HepG2 (cell line): ENCODE results near the gene GSDMA. TPM values are rescaled to one million over a fixed set of nuclear protein-coding genes. Genes with fewer than 3 reads are reported as not detected.

Experiments
- ARNTL ChIP-seq: sonication (generic); formaldehyde crosslinking; IDR thresholded peaks from 2 replicates; pipeline ENCODE4 v1.4.0; 2020; ENCODE audit warnings: mild to moderate bottlenecking, missing genetic modification reagents
- KDM4B ChIP-seq: sonication (generic); formaldehyde crosslinking; IDR thresholded peaks from 2 replicates; pipeline ENCODE4 v1.4.0; 2020; ENCODE audit warnings: missing genetic modification reagents
- MAFK ChIP-seq, 2 experiments: IDR thresholded peaks in 1 of 2; conservative IDR thresholded peaks in 1 of 2; 2 replicates each; pipeline ENCODE4 v1.6.1; 2011; ENCODE audit warnings: improper control_type of control experiment in 2 of 2, low read length in 2 of 2
- RBAK ChIP-seq: sonication (generic); formaldehyde crosslinking; IDR thresholded peaks from 2 replicates; pipeline ENCODE4 v1.5.1; 2020; ENCODE audit warnings: mild to moderate bottlenecking, missing genetic modification reagents
- SP1 ChIP-seq, 2 experiments: fragments of 450-650 bp in 1 of 2; sonication (generic) in 1 of 2; formaldehyde crosslinking in 1 of 2; IDR thresholded peaks; 2 replicates each; pipeline versions ENCODE4 v1.4.0 to v1.6.1; 2016 to 2020; ENCODE audit warnings: missing genetic modification reagents in 1 of 2
- ZNF607 ChIP-seq: sonication (generic); formaldehyde crosslinking; IDR thresholded peaks from 2 replicates; pipeline ENCODE4 v1.5.1; 2020; ENCODE audit warnings: missing genetic modification reagents, mild to moderate bottlenecking, borderline replicate concordance
- polyA plus RNA-seq, 8 experiments: library from polyadenylated mRNA; depleted of rRNA in 3 of 8; stranded (reverse) in 7 of 8; unstranded in 1 of 8; fragments of >200 nt; fragmentation: Illumina TruSeq in 4 of 8; extraction: Trizol in 4 of 8; gene quantifications; 2 replicates each; pipeline versions ENCODE4 v1.2.1 to v1.2.3, GENCODE V29; 2011 to 2016; ENCODE audit warnings: low read depth in 4 of 8, missing spikeins in 1 of 8, mixed read lengths in 1 of 8; ENCODE audit not compliant: insufficient read depth in 1 of 8
- total RNA-seq, 5 experiments: library from RNA; depleted of rRNA; stranded (reverse); fragments of >200 nt; fragmentation: Illumina TruSeq; extraction: Trizol; gene quantifications; 2 replicates each; pipeline ENCODE4 v1.2.3, GENCODE V29; 2016; ENCODE audit warnings: low read depth in 1 of 5
- TF ChIP-seq, protein P1 (sequence below): sonication (generic); formaldehyde crosslinking; conservative IDR thresholded peaks from 2 replicates; pipeline ENCODE4 v1.8.1; 2023; ENCODE audit warnings: missing genetic modification reagents
- TF ChIP-seq, protein P2 (sequence below): sonication (generic); formaldehyde crosslinking; IDR thresholded peaks from 2 replicates; pipeline ENCODE4 v1.4.0; 2020; ENCODE audit warnings: missing genetic modification reagents, borderline replicate concordance
- TF ChIP-seq, protein P3 (sequence below): sonication (generic); formaldehyde crosslinking; IDR thresholded peaks from 2 replicates; pipeline ENCODE4 v1.4.0; 2020; ENCODE audit warnings: mild to moderate bottlenecking, low read depth, missing genetic modification reagents
- TF ChIP-seq, protein P4 (sequence below): sonication (generic); formaldehyde crosslinking; IDR thresholded peaks from 2 replicates; pipeline ENCODE4 v1.5.0; 2020; ENCODE audit warnings: mild to moderate bottlenecking, missing genetic modification reagents
- TF ChIP-seq, protein P5 (sequence below): sonication (generic); formaldehyde crosslinking; IDR thresholded peaks from 2 replicates; pipeline ENCODE4 v1.4.0; 2020; ENCODE audit warnings: mild to moderate bottlenecking, missing genetic modification reagents
- TF ChIP-seq, protein P6 (sequence below): sonication (generic); formaldehyde crosslinking; IDR thresholded peaks from 2 replicates; pipeline ENCODE4 v1.5.1; 2020; ENCODE audit warnings: mild to moderate bottlenecking, missing genetic modification reagents, borderline replicate concordance

The GSDMA gene
- total and polyA plus RNA-seq, 2 of the 13 experiments (the other 11 are each of a cell fraction or from before 2014, with no cell fraction given): not detected

DNA sequence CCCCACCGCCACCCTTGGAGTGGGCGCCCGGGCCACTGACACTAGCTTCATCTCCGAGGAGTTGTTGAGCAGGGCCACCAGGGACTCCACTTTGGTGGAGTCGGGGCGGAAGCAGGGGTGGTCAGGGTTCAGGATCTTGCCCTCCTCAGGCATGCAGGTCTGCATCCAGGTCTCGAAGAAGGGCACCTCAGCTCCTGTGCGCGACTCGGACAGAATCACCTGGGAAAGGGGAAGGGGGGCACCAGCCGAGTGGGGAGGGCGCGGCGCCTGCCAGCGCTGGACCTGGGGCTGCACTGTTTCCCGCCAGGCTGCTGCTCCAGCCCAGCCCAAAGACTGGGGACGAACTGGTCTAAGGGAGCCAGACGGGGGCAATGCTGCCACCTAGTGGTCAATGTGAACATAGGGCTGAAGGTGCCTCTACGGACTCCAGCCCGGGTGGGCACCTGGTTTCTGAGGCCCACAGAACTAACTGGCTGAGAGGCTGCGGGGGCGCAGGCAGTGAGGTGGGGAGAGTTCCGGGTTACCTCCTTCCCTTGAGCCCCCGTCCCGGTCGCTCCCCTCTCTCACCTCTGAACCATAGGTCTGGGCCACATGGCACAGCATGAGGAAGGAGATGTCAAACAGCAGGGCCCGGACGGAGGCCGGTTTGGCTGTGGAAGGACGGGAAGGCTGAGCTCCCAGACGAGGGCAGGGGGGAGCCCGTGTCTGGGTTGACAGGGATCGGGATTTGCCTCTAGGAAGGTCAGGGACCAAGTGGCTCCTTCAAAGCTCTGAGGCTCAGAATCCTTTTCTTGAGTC is 64.2 kb downstream of the GSDMA start (continued):
- TF ChIP-seq, protein P1, sequence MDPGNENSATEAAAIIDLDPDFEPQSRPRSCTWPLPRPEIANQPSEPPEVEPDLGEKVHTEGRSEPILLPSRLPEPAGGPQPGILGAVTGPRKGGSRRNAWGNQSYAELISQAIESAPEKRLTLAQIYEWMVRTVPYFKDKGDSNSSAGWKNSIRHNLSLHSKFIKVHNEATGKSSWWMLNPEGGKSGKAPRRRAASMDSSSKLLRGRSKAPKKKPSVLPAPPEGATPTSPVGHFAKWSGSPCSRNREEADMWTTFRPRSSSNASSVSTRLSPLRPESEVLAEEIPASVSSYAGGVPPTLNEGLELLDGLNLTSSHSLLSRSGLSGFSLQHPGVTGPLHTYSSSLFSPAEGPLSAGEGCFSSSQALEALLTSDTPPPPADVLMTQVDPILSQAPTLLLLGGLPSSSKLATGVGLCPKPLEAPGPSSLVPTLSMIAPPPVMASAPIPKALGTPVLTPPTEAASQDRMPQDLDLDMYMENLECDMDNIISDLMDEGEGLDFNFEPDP (CRISPR knock-in tag): no peak
- TF ChIP-seq RBAK (CRISPR knock-in tag) (no peak), KDM4B (CRISPR knock-in tag) (no peak), MAFK (conservative IDR thresholded peaks at IDR 0.05 in 1 of 2, IDR thresholded peaks at IDR 0.05 in 1 of 2; ENCODE audit: low read length in 2 of 2) (no peak), ZNF607 (CRISPR knock-in tag) (no peak), SP1 (IDR thresholded peaks at IDR 0.05) (no peak), SP1 (CRISPR knock-in tag; IDR thresholded peaks at IDR 0.05) (no peak), ARNTL (no peak)
- TF ChIP-seq, protein P2, sequence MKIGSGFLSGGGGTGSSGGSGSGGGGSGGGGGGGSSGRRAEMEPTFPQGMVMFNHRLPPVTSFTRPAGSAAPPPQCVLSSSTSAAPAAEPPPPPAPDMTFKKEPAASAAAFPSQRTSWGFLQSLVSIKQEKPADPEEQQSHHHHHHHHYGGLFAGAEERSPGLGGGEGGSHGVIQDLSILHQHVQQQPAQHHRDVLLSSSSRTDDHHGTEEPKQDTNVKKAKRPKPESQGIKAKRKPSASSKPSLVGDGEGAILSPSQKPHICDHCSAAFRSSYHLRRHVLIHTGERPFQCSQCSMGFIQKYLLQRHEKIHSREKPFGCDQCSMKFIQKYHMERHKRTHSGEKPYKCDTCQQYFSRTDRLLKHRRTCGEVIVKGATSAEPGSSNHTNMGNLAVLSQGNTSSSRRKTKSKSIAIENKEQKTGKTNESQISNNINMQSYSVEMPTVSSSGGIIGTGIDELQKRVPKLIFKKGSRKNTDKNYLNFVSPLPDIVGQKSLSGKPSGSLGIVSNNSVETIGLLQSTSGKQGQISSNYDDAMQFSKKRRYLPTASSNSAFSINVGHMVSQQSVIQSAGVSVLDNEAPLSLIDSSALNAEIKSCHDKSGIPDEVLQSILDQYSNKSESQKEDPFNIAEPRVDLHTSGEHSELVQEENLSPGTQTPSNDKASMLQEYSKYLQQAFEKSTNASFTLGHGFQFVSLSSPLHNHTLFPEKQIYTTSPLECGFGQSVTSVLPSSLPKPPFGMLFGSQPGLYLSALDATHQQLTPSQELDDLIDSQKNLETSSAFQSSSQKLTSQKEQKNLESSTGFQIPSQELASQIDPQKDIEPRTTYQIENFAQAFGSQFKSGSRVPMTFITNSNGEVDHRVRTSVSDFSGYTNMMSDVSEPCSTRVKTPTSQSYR (CRISPR knock-in tag): no peak
- TF ChIP-seq, protein P3, sequence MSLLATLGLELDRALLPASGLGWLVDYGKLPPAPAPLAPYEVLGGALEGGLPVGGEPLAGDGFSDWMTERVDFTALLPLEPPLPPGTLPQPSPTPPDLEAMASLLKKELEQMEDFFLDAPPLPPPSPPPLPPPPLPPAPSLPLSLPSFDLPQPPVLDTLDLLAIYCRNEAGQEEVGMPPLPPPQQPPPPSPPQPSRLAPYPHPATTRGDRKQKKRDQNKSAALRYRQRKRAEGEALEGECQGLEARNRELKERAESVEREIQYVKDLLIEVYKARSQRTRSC (CRISPR knock-in tag): no peak
- TF ChIP-seq, protein P4, sequence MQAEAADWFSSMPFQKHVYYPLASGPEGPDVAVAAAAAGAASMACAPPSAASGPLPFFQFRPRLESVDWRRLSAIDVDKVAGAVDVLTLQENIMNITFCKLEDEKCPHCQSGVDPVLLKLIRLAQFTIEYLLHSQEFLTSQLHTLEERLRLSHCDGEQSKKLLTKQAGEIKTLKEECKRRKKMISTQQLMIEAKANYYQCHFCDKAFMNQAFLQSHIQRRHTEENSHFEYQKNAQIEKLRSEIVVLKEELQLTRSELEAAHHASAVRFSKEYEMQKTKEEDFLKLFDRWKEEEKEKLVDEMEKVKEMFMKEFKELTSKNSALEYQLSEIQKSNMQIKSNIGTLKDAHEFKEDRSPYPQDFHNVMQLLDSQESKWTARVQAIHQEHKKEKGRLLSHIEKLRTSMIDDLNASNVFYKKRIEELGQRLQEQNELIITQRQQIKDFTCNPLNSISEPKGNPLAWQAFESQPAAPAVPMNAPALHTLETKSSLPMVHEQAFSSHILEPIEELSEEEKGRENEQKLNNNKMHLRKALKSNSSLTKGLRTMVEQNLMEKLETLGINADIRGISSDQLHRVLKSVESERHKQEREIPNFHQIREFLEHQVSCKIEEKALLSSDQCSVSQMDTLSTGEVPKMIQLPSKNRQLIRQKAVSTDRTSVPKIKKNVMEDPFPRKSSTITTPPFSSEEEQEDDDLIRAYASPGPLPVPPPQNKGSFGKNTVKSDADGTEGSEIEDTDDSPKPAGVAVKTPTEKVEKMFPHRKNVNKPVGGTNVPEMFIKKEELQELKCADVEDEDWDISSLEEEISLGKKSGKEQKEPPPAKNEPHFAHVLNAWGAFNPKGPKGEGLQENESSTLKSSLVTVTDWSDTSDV (CRISPR knock-in tag): no peak
- TF ChIP-seq, protein P5, sequence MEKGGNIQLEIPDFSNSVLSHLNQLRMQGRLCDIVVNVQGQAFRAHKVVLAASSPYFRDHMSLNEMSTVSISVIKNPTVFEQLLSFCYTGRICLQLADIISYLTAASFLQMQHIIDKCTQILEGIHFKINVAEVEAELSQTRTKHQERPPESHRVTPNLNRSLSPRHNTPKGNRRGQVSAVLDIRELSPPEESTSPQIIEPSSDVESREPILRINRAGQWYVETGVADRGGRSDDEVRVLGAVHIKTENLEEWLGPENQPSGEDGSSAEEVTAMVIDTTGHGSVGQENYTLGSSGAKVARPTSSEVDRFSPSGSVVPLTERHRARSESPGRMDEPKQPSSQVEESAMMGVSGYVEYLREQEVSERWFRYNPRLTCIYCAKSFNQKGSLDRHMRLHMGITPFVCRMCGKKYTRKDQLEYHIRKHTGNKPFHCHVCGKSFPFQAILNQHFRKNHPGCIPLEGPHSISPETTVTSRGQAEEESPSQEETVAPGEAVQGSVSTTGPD (CRISPR knock-in tag): no peak
- TF ChIP-seq, protein P6, sequence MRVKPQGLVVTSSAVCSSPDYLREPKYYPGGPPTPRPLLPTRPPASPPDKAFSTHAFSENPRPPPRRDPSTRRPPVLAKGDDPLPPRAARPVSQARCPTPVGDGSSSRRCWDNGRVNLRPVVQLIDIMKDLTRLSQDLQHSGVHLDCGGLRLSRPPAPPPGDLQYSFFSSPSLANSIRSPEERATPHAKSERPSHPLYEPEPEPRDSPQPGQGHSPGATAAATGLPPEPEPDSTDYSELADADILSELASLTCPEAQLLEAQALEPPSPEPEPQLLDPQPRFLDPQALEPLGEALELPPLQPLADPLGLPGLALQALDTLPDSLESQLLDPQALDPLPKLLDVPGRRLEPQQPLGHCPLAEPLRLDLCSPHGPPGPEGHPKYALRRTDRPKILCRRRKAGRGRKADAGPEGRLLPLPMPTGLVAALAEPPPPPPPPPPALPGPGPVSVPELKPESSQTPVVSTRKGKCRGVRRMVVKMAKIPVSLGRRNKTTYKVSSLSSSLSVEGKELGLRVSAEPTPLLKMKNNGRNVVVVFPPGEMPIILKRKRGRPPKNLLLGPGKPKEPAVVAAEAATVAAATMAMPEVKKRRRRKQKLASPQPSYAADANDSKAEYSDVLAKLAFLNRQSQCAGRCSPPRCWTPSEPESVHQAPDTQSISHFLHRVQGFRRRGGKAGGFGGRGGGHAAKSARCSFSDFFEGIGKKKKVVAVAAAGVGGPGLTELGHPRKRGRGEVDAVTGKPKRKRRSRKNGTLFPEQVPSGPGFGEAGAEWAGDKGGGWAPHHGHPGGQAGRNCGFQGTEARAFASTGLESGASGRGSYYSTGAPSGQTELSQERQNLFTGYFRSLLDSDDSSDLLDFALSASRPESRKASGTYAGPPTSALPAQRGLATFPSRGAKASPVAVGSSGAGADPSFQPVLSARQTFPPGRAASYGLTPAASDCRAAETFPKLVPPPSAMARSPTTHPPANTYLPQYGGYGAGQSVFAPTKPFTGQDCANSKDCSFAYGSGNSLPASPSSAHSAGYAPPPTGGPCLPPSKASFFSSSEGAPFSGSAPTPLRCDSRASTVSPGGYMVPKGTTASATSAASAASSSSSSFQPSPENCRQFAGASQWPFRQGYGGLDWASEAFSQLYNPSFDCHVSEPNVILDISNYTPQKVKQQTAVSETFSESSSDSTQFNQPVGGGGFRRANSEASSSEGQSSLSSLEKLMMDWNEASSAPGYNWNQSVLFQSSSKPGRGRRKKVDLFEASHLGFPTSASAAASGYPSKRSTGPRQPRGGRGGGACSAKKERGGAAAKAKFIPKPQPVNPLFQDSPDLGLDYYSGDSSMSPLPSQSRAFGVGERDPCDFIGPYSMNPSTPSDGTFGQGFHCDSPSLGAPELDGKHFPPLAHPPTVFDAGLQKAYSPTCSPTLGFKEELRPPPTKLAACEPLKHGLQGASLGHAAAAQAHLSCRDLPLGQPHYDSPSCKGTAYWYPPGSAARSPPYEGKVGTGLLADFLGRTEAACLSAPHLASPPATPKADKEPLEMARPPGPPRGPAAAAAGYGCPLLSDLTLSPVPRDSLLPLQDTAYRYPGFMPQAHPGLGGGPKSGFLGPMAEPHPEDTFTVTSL (CRISPR knock-in tag): no peak
